GM15510 (cell line): ENCODE measurements around the gene HOXA10.

Experiments used
- POLR2A ChIP-seq: IDR thresholded peaks from 3 replicates; pipeline ENCODE4 v1.6.1; 2011; ENCODE audit warnings: borderline replicate concordance; ENCODE audit not compliant: insufficient read length; ENCODE audit errors: extremely low read depth

The HOXA10 gene

DNA sequence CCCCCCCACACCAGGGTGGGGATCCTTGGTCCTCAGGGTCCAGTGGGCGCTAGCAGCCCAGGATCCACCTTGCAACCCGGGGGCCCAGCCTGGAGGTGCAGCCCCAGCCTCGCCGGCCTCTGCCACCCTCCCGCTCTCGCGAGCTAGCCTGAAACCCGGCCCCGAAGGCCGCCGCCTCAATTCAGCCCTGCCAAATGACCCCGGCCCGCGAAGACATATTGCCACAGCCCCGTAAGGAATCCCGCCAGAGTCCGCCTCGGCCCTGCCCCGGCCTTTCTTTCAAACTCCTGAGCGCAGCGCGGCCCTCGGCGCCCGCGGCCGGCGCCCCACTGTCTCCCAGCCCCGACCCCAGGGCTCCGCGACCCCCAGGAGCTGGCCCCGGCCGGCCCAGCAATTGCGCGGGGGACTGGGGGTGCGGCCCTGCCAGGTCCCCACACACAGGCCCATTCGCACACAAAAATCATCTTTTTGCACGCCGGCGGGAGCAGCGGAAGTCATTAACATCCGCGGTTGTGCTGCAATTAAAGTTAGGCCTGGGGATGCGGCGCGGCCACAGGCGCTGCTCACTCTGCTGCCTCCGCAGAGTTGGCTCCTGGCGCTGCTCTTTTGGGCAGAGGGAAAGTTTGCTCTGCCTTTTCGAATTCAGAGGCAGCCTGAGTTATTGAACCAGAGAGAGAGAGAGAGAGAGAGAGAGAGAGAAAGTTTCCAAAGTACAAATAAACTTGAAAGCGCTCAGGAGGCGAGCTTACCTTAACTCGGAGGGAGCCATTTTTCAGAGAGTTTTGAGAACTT lies 34.6 kb downstream of the HOXA10 start:
- TF ChIP-seq POLR2A, result no peak

DNA sequence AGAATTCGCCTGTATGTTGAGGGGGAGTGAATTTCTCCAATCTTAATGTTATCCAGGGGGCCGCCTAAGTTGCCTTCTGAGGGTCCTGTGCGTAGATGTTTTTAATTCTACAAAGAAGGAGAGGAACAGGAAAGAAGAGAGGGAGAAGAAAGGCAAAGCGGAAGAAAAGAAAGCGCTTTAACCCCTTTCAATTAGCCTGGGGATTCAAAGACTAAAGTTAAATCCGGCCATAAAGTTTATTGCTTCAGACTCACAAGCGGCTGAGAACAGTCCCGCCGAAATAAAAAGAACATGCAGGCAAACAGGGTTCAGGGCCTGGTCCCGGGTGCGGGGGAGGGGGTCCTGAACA lies 35.2 kb downstream of the HOXA10 start:
- TF ChIP-seq POLR2A, result no peak

DNA sequence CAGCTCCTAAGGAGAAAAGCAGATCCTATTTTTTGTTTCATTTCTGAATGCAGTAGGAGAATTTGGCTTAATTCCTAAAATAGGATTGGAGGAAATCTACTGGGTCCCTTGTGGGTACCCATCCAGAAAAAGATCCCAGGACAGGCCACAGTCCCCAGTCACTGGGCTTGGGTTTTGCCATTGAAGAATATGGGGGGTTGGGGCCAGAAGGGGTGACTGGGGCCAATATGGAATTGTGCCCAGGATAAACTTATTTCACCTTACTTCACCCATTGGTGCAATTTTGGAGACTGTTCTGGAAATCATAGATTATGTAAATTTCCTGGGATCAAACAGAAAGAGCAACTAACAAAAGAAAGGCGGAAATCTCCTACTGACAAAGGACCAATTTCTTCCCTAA lies 35.6 kb downstream of the HOXA10 start:
- TF ChIP-seq POLR2A, result no peak

DNA sequence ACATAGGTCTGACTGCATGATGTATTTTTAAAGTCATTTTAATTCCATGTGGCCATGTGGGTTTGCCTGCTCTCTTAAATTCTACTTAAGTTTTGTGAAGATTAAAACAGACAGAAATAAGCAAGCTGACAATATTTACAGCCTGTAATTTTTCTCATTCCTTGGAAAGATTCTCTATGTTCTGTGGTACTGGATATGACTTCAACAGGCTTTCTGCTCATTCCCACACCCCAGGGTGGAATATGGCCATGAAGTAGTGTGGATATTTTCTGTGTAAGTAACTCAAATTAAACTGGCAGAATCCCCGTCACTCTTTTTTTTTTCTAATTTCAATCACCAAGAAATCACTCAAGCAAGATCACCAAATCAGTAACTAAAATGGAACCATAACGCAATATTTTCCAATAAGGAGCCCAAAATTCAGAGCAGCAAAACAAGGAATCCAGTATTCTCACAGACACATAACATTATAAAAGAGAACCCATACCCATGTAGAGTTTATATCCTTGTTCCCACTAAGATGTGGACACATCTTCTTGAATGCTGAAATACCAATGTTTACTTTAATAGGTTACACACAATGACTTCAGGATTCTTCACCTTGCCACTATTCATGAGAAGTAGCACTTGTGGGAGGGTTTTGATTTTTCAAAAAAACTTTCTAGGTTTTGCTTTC lies 36.3 kb downstream of the HOXA10 start:
- no peak for TF ChIP-seq POLR2A

DNA sequence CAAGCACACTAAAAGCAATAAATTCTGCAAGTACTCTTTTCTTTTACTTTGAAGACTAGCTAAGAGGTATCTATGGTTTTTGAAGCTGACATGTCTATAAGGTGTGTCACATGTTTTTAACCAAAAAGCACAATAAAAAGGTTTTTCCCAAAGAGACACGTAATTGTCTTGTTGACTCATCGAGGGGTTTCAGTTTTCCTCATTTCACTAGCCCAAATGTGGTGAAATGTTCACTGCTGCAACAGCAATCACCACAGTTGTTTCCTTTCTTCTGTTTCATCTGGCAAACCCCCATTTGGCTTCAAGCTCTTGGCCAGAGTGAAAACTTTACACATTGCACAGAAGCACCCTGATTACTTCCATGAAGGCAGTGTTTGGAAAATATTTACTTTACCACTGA lies 39.7 kb downstream of the HOXA10 start:
- no peak for TF ChIP-seq POLR2A

DNA sequence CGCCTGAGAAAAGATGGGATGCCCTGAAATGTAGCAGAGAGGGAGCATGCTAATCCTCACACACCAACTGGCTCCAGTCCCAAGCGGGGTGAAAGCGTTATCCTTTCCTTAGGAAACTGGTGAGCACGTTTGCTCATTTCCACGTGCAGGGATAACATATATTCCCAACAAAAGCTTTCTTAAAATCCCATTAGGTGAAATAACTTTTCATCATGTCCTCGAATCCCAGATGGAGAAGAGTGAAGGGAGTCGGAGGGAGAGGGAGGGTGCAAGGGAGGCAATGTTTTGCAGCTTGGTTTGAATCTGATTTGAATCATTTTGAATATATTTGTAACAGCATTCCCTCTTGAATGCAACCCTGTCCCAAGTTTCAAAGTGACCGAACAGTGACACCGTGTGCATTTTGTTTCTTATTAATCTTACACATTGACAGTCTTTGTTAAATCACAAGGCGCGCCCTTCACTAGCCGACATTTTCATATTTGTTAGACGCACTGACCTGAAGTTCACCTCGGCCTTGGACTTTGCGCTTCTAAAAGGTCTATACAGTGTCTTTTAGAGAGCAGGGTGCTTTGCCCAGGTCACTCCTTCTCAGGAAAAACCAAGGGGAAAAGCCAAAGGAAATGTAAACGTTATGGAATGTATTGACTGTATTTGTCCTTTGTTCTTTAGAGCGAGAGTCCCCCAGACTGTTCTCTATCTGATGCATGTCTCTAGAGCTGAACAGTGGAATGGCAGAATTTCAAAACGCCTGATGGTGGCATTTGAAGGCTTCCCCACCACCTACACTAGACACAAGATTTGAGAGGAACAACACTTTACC lies 40.5 kb downstream of the HOXA10 start:
- TF ChIP-seq POLR2A, result no peak

DNA sequence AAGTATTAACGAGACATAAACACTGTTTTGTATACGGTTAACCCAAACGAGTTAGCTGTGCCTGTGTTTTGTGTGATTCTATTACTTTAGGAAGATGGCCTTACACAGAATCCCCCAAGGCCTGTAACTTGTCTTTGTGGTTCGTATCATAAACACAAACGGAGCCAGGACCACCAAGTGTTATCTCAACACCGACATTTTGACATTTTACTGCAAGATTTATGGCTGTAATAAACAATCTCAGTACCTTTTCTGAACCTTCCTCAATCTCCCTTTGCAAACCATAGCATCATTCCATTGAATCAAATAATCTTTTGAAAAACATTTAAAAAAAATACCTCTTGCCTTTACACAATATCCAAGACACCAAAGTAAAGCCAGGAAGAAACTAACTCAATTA lies 41.1 kb downstream of the HOXA10 start:
- no peak for TF ChIP-seq POLR2A

DNA sequence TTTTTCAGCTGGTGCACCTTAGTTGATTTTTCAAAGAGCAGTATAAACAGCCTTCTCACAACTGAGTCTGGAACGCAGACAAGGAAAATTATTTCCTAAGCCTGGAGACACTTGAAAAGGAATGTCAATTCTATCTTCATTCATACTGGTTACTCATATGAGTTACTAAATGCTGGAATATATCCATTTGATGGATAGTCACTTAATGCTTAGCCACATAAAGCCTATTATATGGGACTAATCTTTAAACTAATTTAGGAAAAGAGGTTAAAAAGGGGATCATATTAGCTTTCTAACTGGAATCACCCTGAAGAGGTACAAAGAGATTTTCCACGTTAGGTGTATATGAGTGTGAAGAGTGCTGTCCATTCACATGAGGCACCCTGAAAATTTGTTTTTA lies 41.9 kb downstream of the HOXA10 start:
- TF ChIP-seq POLR2A, result no peak

DNA sequence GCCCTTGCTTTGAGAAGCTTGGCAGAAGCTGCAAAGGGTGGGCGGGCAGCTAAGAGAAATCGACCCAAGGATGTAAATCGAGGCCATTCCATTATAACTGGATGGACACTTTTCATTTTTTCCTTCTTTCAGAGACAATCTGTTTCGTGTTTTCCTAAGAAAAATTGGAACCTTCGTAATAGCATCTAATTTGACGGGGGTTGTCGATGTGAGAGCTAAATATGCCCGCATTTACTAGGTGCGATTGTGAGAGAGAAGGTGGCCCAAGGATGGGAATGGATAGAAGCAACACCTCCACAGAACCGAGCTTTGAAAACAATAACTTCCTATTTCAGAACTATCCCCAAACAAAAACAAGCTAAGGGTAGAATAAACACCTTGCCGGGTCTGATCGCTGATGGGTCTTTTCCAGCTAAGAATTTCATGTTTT lies 42.7 kb downstream of the HOXA10 start:
- no peak for TF ChIP-seq POLR2A

DNA sequence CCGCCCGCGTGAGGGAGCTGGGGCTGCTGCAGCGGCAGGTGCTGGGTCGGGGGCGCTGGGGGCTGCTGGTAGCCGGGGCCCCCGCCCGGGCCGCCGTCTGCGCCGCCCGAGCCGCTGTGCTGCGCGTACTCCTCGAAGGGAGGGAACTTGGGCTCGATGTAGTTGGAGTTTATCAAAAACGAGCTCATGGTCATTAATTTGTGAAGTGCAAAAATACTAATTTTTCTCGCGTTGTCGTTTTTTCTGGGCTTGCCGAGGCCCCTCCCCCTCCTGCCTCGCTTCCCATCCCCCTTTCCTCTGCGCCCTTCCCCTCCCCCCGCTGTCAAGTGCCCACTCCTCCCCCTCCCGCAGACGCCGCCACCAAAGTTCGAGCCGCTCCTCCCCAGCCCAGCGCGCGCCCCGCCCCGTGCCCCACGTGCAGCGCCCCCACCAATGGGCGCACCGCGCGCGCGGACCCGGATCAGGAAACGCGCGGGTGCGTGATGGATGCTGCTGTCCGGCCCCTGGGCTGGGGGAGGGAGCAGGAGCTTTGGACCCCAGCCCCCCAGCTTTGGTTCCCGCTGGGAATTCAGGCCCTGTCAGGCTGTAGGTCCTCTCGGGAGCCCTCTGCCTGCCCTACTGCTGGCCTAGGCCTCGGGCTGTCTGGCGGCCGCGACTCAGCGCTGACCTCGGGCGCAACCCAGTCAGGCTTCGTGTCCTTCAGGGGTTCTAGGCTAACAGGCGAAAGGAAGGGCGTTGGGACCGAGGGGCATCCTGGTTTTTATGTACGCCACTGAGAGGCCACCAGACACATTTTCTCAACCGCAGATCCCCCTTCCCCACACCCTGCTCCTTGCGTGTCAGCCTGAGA lies 43.4 kb downstream of the HOXA10 start, which contains the start of gene HOXA4:
HOXA4 (minus strand) TSS at position 218 of the 850 bp plus-strand sequence; CDS start at position 194, 24 bp downstream.
- no peak for TF ChIP-seq POLR2A

DNA sequence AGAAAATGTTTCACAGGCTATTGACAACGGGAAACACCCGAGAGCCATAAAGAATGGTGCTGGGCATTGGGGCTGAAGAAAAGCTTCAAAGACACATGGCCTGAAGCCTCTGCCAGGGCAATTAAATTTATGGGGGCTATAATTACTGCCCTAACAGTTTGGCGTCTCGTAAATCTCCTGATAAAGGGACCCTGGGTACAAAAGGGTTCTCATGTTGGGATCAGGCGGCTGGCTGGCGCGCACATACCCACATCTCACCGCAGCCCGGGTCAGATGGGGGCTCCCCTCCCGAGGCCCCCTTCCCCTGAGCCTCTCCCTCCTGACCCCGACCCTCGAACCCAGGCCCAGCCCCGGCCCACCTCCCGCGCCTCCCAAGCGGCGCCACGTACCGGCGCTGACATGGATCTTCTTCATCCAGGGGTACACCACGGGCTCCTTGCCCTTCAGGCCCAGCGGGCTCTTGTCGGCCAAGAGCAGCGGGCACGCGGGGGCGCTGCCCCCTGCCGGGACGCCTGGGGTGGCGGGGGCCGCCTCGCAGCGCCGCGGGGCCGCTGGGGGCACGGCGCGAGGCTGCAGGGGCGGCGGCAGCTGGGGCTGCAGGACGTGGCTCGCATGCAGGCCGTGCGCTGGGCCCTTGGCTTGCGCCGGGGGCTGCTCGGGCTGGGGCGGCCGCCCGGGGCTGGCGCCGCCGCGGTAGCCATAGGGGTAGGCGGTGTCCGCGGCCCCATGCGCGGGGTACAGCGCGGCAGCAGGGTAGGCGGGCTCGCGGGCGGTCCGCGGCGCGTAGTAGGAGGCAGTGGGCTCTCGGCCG lies 44.2 kb downstream of the HOXA10 start:
- TF ChIP-seq POLR2A, result no peak

DNA sequence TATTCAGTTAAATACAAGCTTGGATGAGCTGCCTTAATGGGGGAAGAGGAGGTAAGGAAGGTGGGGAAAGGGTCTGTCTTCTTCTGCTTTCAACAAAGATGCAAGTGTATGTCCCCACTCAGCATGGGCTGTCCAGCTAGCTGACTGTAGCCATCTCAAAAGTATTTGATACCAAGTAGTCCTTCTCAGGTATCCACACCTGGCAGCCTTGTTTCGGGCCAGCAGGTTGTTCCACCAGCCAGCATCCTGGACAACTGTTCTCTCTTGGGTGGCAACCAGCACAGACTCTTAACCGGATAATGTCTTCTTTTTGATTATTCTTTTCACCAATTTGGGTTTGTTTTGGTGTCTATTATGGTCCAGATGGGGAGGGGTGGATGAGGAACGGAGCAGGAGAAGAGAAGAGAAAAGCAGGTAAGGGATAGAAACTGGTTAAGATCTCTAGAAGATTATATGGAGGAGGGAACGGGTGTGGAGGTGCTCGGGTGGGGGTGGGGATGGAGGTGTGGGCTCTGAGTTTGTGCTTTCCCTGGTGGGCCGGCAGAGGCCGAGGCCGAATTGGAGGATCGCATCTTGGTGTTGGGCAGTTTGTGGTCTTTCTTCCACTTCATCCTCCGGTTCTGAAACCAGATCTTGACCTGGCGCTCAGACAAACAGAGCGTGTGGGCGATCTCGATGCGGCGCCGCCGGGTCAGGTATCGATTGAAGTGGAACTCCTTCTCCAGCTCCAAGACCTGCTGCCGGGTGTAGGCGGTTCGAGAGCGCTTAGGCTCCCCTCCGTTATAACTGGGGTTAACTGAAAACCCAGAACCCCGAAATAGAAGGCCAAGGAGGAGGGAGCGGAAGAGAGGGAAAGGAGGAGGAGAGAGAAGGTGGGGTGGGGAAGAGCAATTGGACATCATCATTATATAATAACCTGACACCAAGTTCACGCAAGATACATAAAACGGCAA lies 45.1 kb downstream of the HOXA10 start:
- no peak for TF ChIP-seq POLR2A
